Stimulated activated effector memory CD8-positive, alpha-beta T cell treated with anti-CD3 and anti-CD28 coated beads, Interleukin-12 subunit alpha, Interleukin-12 subunit beta, amount 100 ng/mL, for 72 hours (primary cell): ENCODE measurements around the gene MPV17L2.
A peak's percentile ranks its signal among the peaks of the same experiment; 100 is the strongest.

Experiments
- ATAC-seq: fragments of 150-1000 bp; cut with Tn5 transposase; 2 replicates; pipeline ENCODE4 v1.10.0; 2021
- DNase-seq, 2 donors: peaks; one replicate each; pipeline ENCODE4 v3.0.0; 2021 to 2022; ENCODE audit warnings: low spot score in 2 of 2
- H3K27ac Mint-ChIP-seq: one replicate; pipeline ENCODE4 v1.8.0; 2022; ENCODE audit warnings: mild to moderate bottlenecking, mixed read lengths
- H3K36me3 Mint-ChIP-seq: one replicate; pipeline ENCODE4 v1.8.0; 2022; ENCODE audit warnings: mild to moderate bottlenecking, mixed read lengths
- H3K4me1 Mint-ChIP-seq: one replicate; pipeline ENCODE4 v1.8.0; 2022; ENCODE audit warnings: mixed read lengths
- H3K4me3 Mint-ChIP-seq: one replicate; pipeline ENCODE4 v1.8.0; 2022; ENCODE audit warnings: mild to moderate bottlenecking, mixed read lengths
- H3K9me3 Mint-ChIP-seq: one replicate; pipeline ENCODE4 v1.8.0; 2022; ENCODE audit warnings: mixed read lengths

The MPV17L2 gene

GRCh38 chr19:18226956-18227780 is 34.1 kb downstream of the MPV17L2 start:
- Mint-ChIP-seq H3K4me3 (peak overlapping the region; percentile 91), H3K4me1 (peaks cover 37% of the 10 kb centered on the region), H3K27ac (peak overlapping the region; percentile 15), H3K9me3 (no peaks in the 10 kb centered on the region), H3K36me3 (peaks cover 11% of the 10 kb centered on the region)
- no peak for ATAC-seq
- DNase-seq: no peak

- Mint-ChIP-seq H3K4me3 (no peak overlapping the region), H3K9me3 (no peaks in the 10 kb centered on the region), H3K36me3 (peaks cover 11% of the 10 kb centered on the region), H3K4me1 (peaks cover 42% of the 10 kb centered on the region), H3K27ac (peak overlapping the region; percentile 15)
- DNase-seq: no peak
- no peak for ATAC-seq
Measured at GRCh38 chr19:18227781-18228271, 34.8 kb downstream of the MPV17L2 start.

- H3K27ac Mint-ChIP-seq: no peak overlapping the region
- no peak for ATAC-seq
Measured at GRCh38 chr19:18229474-18229873, 36.5 kb downstream of the MPV17L2 start.

GRCh38 chr19:18229915-18230314 is 36.9 kb downstream of the MPV17L2 start:
- no peak for ATAC-seq
- Mint-ChIP-seq H3K4me1 (peaks cover 36% of the 10 kb centered on the region), H3K4me3 (no peak overlapping the region), H3K27ac (no peak overlapping the region), H3K9me3 (no peaks in the 10 kb centered on the region), H3K36me3 (no peaks in the 10 kb centered on the region)
- no peak for DNase-seq

More at GRCh38 chr19:18229474-18229873, 36.5 kb downstream of the MPV17L2 start:
- no peaks in the 10 kb centered on the region for H3K9me3 Mint-ChIP-seq
- peaks cover 3% of the 10 kb centered on the region for H3K36me3 Mint-ChIP-seq
- peaks cover 41% of the 10 kb centered on the region for H3K4me1 Mint-ChIP-seq
- DNase-seq: no peak
- no peak overlapping the region for H3K4me3 Mint-ChIP-seq

GRCh38 chr19:18230941-18231734 is 38.1 kb downstream of the MPV17L2 start:
- no peak for DNase-seq
- ATAC-seq: no peak
- Mint-ChIP-seq H3K36me3 (no peaks in the 10 kb centered on the region), H3K4me1 (peaks cover 25% of the 10 kb centered on the region), H3K9me3 (no peaks in the 10 kb centered on the region), H3K4me3 (no peak overlapping the region), H3K27ac (no peak overlapping the region)

GRCh38 chr19:18231775-18232174 is 38.8 kb downstream of the MPV17L2 start:
- H3K9me3 Mint-ChIP-seq: no peaks in the 10 kb centered on the region
- H3K27ac Mint-ChIP-seq: no peak overlapping the region
- ATAC-seq: no peak
- H3K36me3 Mint-ChIP-seq: no peaks in the 10 kb centered on the region
- H3K4me3 Mint-ChIP-seq: no peak overlapping the region
- peaks cover 25% of the 10 kb centered on the region for H3K4me1 Mint-ChIP-seq
- no peak for DNase-seq

GRCh38 chr19:18232540-18233223 is 39.7 kb downstream of the MPV17L2 start:
- no peak overlapping the region for H3K4me3 Mint-ChIP-seq
- no peak for DNase-seq
- no peak overlapping the region for H3K27ac Mint-ChIP-seq
- no peaks in the 10 kb centered on the region for H3K36me3 Mint-ChIP-seq
- peak; percentile 59 for ATAC-seq
- peaks cover 18% of the 10 kb centered on the region for H3K4me1 Mint-ChIP-seq
- no peaks in the 10 kb centered on the region for H3K9me3 Mint-ChIP-seq

GRCh38 chr19:18233224-18233825 is 40.3 kb downstream of the MPV17L2 start:
- ATAC-seq (peak; percentile 68), DNase-seq (peak in 1 of 2 donors; percentile 33)
- peaks cover 18% of the 10 kb centered on the region for H3K4me1 Mint-ChIP-seq
- H3K4me3 Mint-ChIP-seq: no peak overlapping the region
- H3K27ac Mint-ChIP-seq: no peak overlapping the region
- no peaks in the 10 kb centered on the region for H3K9me3 Mint-ChIP-seq
- H3K36me3 Mint-ChIP-seq: no peaks in the 10 kb centered on the region

- no peak for ATAC-seq
Measured at GRCh38 chr19:18234194-18234593, 41.2 kb downstream of the MPV17L2 start.

GRCh38 chr19:18239303-18239702 is 46.3 kb downstream of the MPV17L2 start:
- no peak for DNase-seq
- H3K4me3 Mint-ChIP-seq: no peak overlapping the region

More at GRCh38 chr19:18234194-18234593, 41.2 kb downstream of the MPV17L2 start:
- peaks cover 18% of the 10 kb centered on the region for H3K4me1 Mint-ChIP-seq
- no peaks in the 10 kb centered on the region for H3K9me3 Mint-ChIP-seq
- no peak for DNase-seq
- no peak overlapping the region for H3K27ac Mint-ChIP-seq
- H3K4me3 Mint-ChIP-seq: no peak overlapping the region
- H3K36me3 Mint-ChIP-seq: no peaks in the 10 kb centered on the region

GRCh38 chr19:18245297-18245696 is 52.3 kb downstream of the MPV17L2 start:
- Mint-ChIP-seq H3K4me3 (no peak overlapping the region), H3K27ac (no peak overlapping the region), H3K36me3 (no peaks in the 10 kb centered on the region), H3K9me3 (no peaks in the 10 kb centered on the region), H3K4me1 (no peaks in the 10 kb centered on the region)
- no peak for DNase-seq
- no peak for ATAC-seq

More at GRCh38 chr19:18239303-18239702, 46.3 kb downstream of the MPV17L2 start:
- Mint-ChIP-seq H3K9me3 (no peaks in the 10 kb centered on the region), H3K36me3 (no peaks in the 10 kb centered on the region), H3K27ac (no peak overlapping the region), H3K4me1 (no peaks in the 10 kb centered on the region)
- no peak for ATAC-seq
